Caki2 (cell line): ENCODE results near the gene EEF1E1. TPM values are rescaled to one million over a fixed set of nuclear protein-coding genes. Genes with fewer than 3 reads are reported as not detected.

Experiments used
- DNase-seq: peaks from one replicate; pipeline ENCODE4 v3.0.0-alpha.2; 2015; ENCODE audit warnings: low read depth
- in situ Hi-C: cut with HindIII; loops from 2 replicates; pipeline ENCODE4 v1.10.0; 2016; ENCODE audit warnings: low sequenced_read_pairs, low pct_unique_long_range_greater_than_20kb, mixed read lengths
- total RNA-seq: library from RNA; depleted of rRNA; stranded (reverse); fragments of >200 nt; shearing (Covaris generic); gene quantifications from 2 replicates; pipeline ENCODE4 v1.2.3, GENCODE V29; 2014; ENCODE audit warnings: low replicate concordance

The EEF1E1 gene
- total RNA-seq, 1 experiment from 2014 or later = 217 TPM

GRCh38 chr6:8100159-8100854 lies 2.0 kb downstream of the EEF1E1 start:
- in situ Hi-C loops = no loop called here
- no peak for DNase-seq

- in situ Hi-C loops = no loop called here
- no peak for DNase-seq
Observed at GRCh38 chr6:8090650-8091049, 11.7 kb downstream of the EEF1E1 start.

DNA sequence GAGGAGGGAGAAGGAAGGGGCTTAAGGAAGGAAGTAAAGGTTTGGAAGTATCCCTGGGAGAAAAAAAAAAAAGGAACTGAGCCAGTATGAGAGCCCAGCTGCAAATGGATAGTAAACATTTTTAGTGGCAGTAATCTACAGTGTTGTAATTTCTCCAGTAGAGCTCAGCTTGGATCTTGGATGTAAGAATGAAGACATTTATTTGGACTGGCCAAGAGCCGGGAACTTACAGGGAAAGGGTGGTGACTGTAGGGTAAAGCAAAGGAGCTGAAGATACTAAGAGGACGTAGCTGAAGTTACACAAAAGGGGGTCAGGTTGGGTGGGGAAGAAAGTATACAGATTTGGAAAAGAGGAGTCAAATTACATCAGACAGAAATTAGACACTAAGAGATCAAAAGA lies 13.5 kb downstream of the EEF1E1 start:
- in situ Hi-C loops = no loop called here
- DNase-seq = no peak

GRCh38 chr6:8087870-8088754 lies 14.2 kb downstream of the EEF1E1 start:
- no peak for DNase-seq
- in situ Hi-C loops = no loop called here

DNA sequence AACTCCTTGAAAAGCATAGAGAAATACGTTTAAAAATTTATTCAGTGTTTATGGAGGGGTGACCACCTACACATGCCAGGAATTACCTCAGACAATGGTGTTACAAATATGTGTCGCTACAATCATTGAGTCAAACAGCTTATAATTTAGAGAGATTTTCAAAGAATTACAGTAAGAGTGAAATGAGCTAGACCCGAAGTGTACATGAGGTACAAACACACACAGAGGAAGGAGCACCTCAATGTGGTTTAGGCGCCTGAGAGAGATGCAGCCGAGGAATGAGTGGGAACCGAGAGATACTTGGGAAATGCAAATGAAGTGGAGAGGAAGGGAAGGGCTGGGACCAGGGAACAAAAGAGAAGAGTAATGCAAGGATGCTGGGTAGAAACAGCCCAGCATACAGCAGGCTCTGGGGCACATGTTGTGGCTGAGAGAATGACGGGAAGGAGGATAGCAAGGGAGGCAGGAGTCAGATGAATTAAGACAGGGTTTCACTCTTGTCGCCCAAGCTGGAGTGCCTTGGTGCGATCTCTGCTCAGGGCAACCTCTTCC lies 15.5 kb downstream of the EEF1E1 start:
- in situ Hi-C loops = no loop called here
- no peak for DNase-seq

DNA sequence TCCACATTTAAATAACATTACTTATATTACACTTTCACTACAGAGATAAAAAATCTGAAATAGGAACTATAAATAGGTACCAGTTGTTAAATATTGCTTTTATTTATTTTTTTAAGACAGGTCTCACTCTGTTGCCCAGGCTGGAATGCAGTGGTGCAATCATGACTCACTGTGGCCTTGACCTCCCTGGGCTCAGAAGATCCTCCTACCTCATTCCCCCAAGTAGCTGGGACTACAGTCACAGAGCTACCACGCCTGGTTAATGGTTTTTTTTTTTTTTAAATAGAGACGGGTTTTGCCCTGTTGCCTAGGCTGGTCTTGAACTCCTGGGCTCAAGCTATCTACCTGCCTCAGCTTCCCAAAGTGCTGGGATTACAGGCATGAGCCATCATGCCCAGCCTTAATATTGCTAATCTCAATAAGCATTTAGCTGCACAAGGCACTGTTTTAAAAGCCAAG lies 17.3 kb downstream of the EEF1E1 start:
- in situ Hi-C loops = no loop called here
- peak; percentile 94 for DNase-seq

DNA sequence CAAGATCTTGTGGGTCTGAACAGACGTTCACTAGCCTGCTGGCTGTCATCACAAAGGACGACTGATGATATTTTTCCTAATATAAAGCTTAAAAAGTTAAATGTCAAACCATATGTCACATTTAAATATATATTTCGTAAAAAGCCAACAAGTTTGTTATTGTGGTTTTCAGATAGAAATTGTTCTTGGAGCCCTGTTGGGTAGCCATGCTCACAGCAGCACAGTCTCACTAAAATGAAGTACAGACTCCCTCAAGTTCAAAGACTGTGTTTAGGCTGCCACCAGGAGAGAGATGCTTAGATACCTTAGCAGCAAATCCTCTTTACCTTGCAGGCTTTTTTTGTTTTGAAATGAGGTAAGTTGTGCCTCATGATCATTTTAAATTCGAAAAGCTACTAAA lies 17.8 kb downstream of the EEF1E1 start:
- DNase-seq = no peak
- in situ Hi-C loops = no loop called here

- in situ Hi-C loops = no loop called here
- peak; percentile 94 for DNase-seq
Observed at GRCh38 chr6:8082954-8083858, 19.1 kb downstream of the EEF1E1 start.

DNA sequence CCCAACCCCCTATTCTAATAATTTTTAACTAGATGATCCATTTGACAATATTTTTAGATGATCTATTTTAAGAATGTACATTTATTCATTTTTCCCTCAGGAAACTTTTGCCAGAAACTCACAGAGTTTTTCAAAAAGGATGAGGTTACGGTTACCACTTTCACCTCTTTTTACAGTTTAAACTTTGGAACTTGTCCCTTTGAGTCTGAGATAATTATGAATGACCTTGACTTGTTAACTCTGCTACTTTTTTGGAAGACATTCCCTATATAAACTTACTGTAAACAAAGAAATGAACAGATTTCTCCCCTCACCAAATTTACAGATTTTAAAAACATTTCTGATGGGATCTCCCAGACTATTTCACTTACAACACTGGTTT lies 19.8 kb downstream of the EEF1E1 start:
- no peak for DNase-seq
- in situ Hi-C loops = no loop called here

DNA sequence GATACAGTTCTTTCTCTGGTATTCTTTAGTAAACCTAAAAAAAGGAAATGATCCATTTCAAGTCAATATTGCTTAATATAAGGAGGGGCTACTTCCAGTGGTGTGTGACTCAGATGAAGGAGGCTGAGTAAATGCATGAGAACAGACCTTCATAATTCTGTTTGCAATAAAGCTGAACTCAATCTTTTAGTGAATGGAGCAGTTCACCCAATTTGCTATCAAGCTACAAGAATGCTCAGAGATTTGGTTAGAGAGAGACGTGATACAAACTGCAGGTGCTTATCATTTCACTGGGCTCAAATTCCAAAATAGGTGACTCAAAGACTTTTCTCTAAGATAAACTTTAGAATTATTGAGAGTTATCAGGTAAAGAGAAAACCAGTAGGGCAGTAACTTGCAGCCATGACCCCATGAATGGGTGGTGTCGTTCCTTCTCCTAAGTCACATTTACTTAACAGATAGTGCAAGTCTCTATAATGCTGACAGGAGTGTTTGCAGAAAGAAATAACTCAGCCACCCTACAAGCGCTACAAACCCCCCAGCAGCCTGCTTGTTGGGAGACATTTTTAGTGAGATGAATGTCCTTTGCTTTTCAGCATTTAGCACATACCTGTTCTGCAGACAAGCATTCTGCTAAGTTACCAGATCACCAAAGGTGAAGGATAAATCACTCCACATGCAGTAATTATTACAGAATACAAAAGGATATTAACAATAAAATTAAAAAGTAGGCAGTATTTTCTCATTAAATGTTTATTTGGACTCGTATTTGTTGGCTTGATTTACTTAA lies 21.8 kb downstream of the EEF1E1 start:
- DNase-seq = peak; percentile 60
- in situ Hi-C loops = no loop called here

- in situ Hi-C loops = no loop called here
- peak; percentile 76 for DNase-seq
Observed at GRCh38 chr6:8079126-8079525, 23.2 kb downstream of the EEF1E1 start.

DNA sequence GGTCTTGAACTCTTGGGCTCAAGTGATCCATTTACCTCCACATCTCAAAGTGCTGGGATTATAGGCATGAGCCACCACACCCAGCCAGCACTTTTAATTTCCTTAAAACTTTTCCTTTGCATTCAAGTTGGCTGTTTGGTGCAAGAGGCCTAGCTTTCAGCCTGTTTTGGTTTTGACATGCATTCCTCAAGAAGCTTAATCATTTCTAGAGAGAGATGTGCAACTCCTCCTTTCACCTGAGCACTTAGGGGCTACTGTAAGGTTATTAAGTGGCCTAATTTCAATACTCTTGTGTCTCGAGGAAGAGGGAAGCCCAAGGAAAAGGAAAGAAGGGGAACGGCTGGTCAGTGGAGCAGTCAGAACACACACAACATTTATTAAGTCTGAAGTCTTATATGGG lies 24.4 kb downstream of the EEF1E1 start:
- no peak for DNase-seq
- in situ Hi-C loops = no loop called here

- DNase-seq = no peak
- in situ Hi-C loops = no loop called here
Observed at GRCh38 chr6:8075704-8076103, 26.6 kb downstream of the EEF1E1 start.

- no peak for DNase-seq
- in situ Hi-C loops = no loop called here
Observed at GRCh38 chr6:8075185-8075584, 27.2 kb downstream of the EEF1E1 start.

GRCh38 chr6:8074213-8074612 lies 28.1 kb downstream of the EEF1E1 start:
- in situ Hi-C loops = no loop called here
- DNase-seq = no peak

GRCh38 chr6:8073758-8074157 lies 28.6 kb downstream of the EEF1E1 start:
- in situ Hi-C loops = no loop called here
- DNase-seq = no peak

DNA sequence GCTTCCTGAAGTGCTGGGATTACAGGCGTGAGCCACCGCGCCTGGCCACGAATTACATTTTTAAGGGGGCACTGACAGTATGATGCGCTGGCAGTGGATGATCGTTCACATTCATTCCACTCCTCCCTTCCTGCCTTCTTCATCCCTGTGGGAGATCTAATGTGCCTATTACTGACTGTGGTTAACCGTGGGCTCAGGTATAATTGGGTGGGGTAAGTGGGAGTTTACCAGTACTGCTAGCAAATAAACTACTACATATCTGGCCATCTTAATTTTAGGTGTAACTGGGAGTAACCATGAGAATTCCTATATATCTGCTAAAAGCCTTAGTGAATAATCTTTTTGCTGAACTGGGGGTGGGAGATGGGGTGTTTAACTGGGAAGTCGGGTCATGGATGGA lies 31.6 kb downstream of the EEF1E1 start:
- in situ Hi-C loops = no loop called here

More for the DNA sequence above, 31.6 kb downstream of the EEF1E1 start:
- no peak for DNase-seq
